A549 (cell line): ENCODE data around the gene ANO10.

Experiments used
- CTCF ChIP-seq: fragments of >200 bp; sonication (Bioruptor Twin); formaldehyde crosslinking; IDR thresholded peaks from 3 replicates; pipeline ENCODE4 v1.5.1; 2016
- NPAS2 ChIP-seq: fragments of 250-450 bp; sonication (Bioruptor Pico); IDR thresholded peaks from 2 replicates; pipeline ENCODE4 v1.8.0; 2022; ENCODE audit warnings: mild to moderate bottlenecking, moderate library complexity, borderline replicate concordance
- POLR2A ChIP-seq: IDR thresholded peaks from 2 replicates; pipeline ENCODE4 v1.6.1; 2012; ENCODE audit warnings: mild to moderate bottlenecking, low read length

- TF ChIP-seq POLR2A (no peak), NPAS2 (CRISPR knock-in tag) (no peak), CTCF (no peak)
Observed at GRCh38 chr3:43649365-43649968, 27.7 kb upstream of the ANO10 start.
